Cardiac septum (tissue), 1 donor: Measurements from ENCODE around the gene TFEB. TPM values are rescaled to one million over a fixed set of nuclear protein-coding genes. Genes with fewer than 3 reads are reported as not detected.

Experiments
- DNase-seq: peaks from one replicate; pipeline ENCODE4 v3.0.0-alpha.2; 2020; ENCODE audit warnings: low spot score
- intact Hi-C: fragments of 100-400 bp; cut with DNase I; formaldehyde crosslinking; loops from one replicate; pipeline ENCODE4 v1.14.0; 2022
- total RNA-seq: library from RNA; stranded (reverse); fragmentation: NEBNext Ultra II Directional; extraction: Animal tissue kit (Norgen Biotek cat#: 25700); gene quantifications from one replicate; pipeline ENCODE4 v1.2.1, GENCODE V29; 2021
- donor health status: DM: no; HTN: no; CAD: no.

Gene TFEB
- total RNA-seq, 1 donor from 2014 or later, result 45.6 TPM

DNA sequence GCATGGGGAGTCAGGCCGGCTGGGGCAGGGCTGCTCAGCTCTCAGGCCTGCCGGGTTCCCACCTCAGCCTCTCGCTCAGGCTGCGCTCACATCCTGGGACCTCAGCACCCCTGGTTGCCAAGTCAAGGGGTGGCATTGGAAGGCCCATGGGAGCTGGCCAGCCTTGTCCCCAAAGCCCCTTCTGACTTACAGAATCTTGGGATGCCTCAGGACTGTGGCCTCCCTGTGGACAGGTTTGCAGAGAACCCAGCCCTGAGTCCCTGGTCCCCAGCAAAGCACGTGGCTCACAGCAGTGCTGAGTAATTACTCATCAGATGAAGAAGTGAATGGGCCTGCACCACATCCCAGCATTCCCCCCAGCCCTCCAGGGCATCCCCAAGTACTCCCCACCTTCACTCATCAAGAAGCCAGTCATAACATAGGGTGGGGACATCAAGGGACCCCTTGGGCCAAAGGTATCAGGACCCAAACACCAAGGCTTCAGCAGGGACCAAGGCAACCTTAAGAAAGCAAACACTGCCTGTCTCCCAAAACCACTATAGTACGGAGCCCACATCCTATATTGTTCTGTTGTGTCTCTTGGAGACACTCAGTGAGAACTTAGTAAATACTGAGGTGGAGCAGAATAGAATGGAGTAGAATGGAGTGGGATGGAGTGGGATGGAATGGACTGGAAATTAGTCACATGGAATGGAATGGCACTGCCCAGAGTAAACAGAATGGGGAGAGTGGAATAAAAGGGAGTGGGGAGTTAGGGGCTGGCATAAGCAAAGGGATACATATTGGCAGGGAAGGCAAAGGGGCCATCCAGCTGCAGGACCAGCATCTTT lies 8.2 kb upstream of the TFEB start:
- intact Hi-C loops, result no loop called here
- no peak for DNase-seq

DNA sequence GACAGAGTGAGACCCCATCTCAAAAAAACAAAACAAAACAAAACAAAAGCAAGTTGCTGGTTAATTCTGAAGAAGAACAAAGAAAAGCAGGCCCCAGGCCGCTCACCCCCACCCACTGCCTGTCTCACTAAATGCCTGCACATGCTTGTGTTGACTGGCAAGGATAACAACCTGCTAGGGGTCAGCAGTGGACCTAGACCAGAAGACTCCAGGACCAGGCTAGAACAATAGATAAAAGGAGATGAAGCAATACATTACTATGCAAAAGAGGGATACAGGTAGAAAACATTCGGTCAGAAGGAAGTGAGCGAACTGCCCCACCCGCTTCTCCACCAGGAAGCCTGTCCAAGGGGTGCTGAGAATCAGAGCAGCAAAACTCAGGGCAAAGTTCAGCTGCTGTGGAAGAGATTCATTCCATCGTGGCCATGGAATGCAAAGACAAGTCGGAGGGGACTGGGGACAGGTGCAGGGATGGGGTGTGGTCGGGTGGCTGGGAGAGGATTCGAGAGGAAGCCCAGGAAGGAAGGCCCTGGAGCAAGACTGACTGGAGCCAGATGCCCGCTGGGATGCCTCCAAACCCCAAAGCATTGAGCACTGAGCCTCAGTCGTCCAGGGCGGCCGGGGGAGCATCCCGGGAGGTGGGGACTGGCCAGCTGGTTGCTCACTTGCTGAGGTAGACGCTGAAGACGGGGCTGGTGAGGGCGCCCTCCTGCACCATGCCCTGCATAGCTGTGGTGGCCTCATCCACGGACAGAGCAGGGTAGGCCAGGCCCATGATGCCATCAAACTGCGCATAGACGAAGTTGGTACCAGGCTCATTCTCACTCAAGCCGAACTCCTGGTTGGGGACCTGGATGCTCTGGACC lies 6.5 kb upstream of the TFEB start:
- intact Hi-C loops, result no loop called here
- DNase-seq, result no peak

DNA sequence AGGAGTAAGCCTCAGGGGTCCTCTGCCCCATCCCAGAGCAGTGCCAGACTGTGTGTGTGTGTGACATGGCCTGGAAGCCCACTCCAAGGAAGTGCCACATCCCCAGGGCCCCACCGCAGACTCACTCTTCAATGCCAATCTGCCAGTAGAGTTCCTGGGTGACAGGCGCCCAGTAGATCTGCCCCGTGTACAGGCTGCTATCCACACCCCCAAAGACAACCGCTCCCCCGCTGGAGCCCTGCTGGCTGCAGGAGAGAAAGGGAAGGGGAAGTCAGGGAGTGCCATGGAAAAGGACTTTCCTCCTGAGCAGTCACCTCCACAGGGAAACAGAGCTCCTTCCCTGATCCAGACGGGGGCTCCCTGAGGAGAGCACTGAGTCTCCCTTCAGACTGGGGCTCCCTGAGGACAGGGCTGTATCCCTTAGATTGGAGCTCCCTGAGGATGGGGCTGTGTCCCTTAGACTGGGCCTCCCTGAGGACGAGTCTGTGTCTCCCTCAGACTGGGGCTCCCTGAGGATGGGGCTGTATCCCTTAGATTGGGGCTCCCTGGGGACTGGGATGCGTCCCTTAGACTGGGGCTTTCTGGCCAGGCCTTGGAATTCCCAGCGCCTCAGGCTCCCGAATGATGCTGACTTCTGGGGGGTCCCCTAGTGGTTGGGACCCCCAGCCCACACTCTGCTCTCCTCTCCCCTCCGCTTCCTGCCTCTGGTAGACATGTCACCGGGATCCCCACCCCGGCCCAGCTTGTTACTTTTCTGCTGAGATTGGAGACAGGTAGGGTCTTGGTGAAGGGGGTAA lies 5.2 kb upstream of the TFEB start:
- intact Hi-C loops, result no loop called here
- DNase-seq, result no peak

DNA sequence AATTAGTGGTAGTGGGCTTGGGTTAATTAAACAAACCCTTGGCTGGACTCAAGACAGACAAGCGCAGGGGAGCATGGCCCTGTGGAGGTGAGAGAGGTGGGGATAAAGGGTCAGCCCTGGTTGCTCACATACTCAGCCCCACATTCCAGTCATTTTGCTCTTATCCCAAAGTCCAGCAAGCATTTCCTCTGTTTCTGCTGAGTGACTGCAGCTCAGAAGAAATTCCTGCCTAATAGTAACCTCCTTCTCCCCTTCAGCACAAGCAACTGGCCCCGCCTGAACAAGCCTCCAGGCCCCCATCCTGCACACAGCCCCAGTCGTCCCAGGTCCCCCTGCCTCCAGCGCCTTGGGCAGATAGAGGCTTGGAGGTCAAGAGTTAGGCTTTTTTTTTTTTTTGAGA lies 3.6 kb upstream of the TFEB start:
- DNase-seq, result no peak
- intact Hi-C loops, result loop anchor here (5.0 kb wide), 1 partner anchor 38 kb away; the partner anchor contains the start of gene FRS3

DNA sequence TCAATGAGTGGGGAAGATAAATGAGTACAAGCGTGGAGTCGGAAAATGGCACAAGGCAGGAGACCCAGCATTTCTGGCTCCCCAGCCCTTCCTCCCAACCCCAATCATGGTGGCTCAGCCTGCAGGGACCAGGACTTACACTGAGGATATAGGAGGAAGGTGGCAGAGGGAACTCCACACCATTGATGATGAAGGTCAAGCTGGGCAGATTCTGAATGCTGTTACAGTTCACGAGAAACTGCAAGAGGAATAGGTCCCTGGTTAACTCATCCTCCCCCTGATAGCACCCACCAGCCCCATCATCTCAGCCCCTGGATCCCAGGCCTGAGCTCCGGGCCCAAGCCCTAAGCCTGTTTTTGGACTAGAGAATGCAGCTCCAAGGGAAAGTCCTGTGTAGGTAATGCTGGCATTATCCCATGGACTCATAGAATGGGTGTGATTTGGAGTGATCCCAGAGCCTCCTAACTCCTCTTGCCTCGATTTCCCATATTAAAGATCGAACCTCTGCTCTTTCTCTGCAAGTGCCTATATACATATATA lies 2.3 kb upstream of the TFEB start:
- intact Hi-C loops, result loop anchor here (5.0 kb wide), 1 partner anchor 40 kb away; the partner anchor contains the start of gene FRS3
- no peak for DNase-seq

DNA sequence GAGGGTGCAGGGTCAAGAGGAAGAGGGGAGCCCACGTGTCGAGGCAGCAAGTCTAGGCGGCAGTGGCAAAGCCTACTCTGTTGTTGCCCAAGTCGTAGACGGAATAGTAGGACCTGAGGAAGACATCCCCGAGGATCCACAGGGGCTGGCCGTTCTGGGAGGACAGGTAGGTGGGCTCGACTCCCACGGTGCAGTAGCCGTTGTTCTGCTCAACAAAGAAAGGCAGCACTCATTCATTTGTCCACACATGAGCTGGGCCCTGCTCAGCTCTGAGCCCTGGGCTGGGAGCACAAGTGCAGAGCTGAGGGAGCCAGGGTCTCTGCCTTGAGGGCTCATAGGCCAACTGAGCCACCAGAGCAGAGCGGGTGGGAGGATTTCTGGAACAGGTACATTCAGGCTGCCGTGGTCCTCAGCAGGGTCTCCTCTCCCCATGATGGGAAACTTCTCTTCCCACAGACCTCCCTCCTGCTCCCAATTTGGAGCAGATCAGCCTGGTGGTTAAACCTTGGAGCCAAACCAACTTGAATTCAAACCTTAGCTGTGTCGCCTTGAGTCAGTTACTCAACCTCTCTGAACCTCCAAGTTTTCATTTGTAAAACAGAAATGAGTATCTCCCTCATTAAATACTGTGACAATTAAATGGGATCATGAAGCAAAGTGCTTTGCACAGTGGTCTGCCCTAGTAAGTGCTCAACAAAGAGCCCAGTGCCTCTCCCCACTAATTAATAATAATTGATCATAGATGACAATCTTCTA lies 1.6 kb upstream of the TFEB start:
- intact Hi-C loops, result loop anchor here (5.0 kb wide), 1 partner anchor 40 kb away; the partner anchor contains the start of gene FRS3
- no peak for DNase-seq

DNA sequence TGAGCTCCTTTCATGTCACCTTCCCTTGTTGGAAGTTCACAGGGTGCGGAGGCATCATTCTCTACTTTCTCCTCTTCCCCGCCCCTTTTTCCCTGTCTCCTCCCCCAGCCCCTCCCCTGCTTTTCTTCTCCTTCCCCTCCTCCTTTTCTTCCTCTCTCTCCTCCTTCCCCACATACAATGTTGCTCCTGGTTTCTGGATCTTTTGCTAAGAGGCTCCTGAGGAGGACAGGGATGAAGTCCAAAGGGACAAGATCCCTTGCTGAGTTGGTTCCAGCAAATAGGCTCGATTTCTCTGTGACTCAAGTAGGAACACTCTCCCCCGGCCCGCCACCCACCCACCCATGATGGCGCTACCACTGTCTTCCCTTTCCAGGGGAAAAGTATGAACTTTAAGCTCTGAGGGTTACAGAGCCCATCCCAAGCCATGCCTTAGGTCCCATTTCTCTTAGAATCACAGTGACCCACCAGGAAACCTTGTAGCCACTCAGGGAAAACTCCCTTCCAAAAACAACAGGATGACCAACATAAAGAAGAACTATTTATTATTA lies 852 bp upstream of the TFEB start:
- intact Hi-C loops, result loop anchor here (5.0 kb wide), 1 partner anchor 41 kb away; the partner anchor contains the start of gene FRS3
- DNase-seq, result no peak

DNA sequence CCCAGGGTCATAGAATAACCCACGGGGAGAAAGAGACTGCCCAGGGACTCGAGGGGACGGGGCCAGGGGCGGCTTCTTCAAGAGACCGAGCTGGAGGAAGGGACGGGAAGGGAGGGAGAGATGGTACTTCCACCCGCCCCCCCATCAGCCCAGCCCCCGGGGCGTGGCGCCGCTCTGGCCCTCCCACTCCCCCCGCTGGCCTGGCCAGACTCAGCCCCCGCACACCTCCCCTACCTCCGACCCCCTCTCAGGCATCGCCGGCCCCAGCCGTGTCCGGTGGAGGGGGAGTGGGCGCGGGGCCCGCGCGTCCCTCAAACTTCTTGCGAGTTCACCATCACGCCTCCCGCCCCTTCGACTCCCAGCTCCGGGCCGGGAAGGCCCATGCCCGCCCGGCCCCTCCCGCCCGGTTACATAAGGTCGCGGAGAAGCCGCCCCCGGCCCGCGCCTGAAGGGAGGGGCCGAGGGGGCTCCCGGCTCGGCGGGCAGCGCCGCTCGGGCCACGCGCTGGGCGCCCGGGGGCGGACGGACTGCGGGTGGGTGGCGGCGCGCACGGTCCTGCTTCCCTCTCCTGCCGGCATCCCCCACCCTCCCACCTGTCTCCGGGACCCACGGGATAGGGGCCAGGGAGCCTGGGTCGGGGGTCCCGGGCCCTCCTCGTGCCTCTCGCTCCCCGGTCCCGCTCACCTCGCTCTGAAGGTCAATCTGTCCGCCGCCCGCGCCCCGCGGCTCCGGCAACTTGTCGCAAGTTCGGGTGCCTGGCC lies 562 bp downstream of the TFEB start:
- DNase-seq, result peak; percentile 95
- intact Hi-C loops, result loop anchor here (1.0 to 5.0 kb wide), 2 partner anchors 29 to 42 kb away; partner anchors contain the start of gene FRS3

DNA sequence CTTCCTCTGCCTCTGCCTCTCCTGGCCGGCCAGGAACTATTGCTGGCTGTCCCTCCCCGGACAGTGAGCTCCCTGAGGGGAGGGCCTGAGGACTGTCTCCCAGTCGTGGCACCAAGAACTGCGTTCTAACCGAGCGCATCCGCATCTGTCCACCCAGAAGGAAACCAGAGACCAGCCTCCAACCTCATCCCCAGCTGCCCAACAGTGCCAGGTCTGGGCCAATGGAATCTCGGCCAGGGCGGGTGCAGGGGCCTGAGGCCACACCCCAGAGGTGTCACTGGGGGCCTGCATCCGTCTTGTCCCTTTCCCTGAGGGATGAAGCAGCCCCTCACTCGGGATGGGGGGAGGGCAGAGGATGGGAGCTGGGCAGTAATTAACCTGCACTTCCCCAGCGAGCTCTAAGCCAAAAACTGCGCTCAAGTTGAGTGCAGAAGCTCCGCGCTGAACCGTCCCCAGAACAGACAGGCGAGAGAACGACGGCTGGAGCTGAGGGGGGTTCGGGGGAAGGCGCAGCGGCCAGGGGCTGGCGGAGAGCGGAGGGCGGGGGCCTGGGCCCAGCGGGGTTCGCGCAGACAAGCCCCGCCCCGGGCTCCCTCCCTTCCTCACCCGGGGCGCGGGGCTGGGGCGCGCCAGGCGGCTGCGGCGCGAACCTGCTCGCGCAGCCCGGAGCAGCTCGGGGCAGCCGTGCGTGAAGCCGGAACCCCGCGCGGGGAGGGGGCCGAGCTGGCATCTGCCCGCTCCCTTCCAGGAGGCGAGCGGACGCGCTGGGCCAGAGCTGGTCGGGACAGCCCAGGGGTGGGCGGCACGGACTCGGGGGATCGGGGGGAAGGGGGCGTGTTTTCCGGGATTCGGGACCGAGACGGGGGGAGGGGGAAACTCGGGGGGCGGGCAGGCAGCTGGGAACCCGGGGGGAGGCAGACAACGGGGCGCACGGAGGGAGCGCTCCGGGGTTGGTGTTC lies 1.4 kb downstream of the TFEB start:
- peak; percentile 88 for DNase-seq
- intact Hi-C loops, result no loop called here

DNA sequence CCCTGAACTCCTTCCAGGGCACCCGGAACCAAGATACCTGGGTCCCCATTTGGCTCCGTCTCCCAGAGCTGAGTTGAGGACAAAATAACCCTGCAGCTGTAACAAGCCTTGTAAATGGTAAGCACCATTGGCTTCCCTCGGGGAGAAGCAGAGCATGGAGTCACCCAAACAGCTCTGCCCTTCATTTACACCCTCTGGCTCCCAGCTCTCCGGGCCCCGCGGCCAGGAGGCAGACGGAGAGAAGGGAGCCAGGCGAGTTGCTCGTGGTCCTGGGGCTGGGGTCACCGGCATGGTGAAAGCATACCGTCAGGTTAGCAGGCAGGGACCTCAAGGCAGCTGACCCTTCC lies 2.1 kb downstream of the TFEB start:
- no peak for DNase-seq

DNA sequence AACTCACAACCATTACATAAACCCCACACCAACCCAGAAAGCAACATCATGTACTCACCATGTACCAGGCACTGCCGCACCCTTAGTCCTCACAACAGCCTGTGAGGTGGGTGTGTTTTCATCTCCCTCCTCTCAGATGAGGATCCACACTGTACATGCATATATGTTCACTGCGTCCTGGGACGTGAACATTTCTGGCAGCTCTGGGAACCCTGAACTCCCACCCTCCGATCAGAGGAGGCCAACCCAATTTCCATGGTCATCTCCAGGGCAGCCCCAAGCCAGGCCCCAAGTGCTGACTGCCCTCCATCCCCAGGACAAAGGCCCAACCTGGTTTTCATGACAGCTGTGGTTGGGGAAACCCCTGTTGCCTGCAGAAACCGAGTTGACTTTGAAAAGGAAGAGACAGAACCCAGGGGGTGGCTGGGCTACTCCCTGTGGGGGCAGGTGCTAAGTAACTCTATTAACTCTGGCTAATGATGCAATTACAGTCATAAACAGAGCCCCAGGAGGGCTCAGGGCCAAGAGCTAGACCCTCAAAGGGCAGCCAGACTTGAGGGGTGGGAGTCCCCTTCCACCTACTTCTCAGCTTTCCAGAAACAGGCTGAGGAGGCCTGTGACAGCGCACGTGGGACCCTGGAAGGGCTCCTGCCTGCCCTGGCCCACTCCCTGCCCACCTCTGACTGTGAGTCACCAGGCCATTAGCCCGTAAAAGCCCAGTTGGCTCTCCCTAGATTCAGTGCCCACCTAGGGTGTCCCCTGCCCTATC lies 2.6 kb downstream of the TFEB start:
- no peak for DNase-seq
- intact Hi-C loops, result no loop called here

More for the DNA sequence above, 2.1 kb downstream of the TFEB start:
- intact Hi-C loops, result no loop called here

DNA sequence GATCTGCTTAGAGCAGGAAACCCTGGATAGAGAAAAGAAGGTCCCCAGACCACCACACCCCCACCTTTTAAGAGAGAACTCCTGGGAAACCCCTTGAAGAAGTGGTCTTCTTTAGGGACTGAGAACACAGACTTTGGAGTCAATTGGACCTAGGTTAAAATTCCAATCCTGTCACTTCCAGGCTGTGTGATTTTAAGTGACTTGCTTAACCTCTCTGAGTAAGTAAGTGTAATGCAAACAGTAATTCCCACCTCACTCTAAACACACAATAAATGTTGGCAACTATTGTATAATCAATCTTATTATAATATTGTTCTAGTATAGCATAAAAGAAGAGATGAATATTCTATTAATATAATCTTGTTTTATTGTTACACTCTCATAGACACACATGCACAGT lies 3.3 kb downstream of the TFEB start:
- no peak for DNase-seq
- intact Hi-C loops, result no loop called here

DNA sequence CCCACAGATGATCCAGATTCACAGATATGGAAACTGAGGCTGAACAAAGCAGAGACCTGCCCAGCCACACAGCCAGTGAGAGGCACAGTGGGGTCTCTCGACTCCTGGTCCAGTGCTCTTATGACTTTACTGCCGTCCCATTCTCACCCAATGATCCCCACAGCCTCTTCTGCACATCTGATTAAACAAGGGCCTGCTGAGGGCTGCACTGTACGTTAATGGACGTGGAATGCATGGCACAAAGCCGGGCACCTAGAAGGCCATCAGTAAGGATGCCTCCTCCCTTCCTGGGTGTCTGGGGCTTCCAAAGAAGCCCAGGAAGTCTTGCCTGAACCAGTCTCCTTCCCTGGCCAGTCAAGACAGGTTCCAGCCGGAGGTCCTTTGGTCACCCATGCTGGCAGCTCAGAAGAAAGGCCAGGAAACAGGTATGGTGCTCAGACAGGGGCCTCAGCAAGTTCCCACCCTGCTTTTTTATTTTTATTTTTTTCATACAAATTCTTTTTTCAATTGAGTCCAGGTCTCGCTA lies 3.8 kb downstream of the TFEB start:
- DNase-seq, result no peak
- intact Hi-C loops, result no loop called here

DNA sequence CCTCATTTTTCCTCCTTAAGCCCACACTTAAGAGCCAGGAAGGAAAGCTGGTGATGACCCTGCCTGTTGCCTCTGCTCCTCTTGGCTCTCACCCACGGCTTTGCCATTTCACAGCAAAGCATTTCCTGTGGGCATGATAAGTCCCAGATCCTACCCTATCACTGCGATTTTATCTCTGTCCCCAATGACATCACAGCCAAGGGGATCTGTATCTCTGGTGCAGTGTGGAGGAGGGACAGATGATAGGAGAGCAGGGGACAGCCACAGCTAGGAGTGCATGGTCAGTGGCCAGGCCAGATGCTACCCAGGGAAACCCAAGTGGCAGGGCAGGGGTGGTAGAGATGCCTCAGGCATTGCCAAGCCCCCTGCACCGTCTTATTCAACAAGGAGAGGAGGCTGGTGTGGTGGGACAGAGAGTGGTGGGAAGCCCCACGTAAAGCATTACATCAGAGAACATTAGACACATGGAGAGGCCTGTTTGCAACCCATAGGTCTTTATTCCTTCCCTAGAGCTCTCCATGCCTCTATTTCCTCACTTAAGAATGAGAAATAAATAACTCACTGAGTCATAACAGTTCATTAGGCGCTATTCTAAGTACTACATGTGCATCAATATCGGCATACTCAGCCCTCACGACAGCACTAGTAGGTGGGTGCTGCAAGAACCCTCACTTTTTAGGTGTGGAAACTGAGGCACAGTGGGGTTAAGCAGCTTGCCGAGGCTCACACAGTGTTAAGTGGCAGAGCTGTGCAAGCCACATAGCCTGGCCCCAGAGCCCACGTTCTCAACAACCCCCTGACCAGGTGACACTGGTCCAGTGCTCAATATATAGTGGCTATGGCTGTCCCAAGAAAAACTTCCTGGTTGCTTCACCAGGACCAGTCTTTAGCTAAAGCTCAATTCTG lies 4.6 kb downstream of the TFEB start:
- intact Hi-C loops, result no loop called here

DNA sequence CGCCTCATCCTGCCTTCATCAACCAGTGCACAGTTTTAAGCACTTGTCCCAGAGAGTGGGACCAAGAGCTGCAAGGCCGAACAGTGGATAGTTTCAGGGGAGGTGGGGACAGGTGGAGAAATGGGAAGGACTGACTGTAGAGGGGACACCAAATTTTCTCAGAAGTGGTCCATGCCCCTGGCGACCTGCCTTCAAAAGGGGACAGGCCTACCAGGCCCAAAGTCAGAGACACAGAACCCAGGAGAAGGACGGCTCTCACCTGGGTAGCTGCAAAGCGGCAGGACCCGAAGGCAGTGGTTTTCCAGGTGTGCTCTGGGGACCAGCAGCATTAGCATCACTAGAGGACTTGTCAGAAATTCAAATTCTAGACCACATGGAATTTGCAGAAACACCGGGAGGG lies 5.8 kb downstream of the TFEB start:
- DNase-seq, result peak; percentile 24
- intact Hi-C loops, result no loop called here

More for the DNA sequence above, 4.6 kb downstream of the TFEB start:
- peak; percentile 27 for DNase-seq
